Stimulated activated memory B cell treated with anti-CD40 and anti-IgM and Interleukin-4, amounts not matched to agents 10 μg/mL and 1 μg/mL and 100 μg/mL, for 72 hours (primary cell): ENCODE results near the gene PLPP1.
"Not testable (repeated sequence)": the region's sequence is repeated elsewhere in the genome, so short reads cannot be mapped to it uniquely, and the experiment has no call there.

Source experiments
- ATAC-seq: fragments of 150-1000 bp; cut with Tn5 transposase; 2 replicates; pipeline ENCODE4 v1.10.0; 2021
- H3K27ac Mint-ChIP-seq: one replicate; pipeline ENCODE4 v1.8.0; 2022; ENCODE audit warnings: mild to moderate bottlenecking, mixed read lengths
- H3K27me3 Mint-ChIP-seq: one replicate; pipeline ENCODE4 v1.8.0; 2022; ENCODE audit warnings: mixed read lengths
- H3K36me3 Mint-ChIP-seq: one replicate; pipeline ENCODE4 v1.8.0; 2022; ENCODE audit warnings: mixed read lengths
- H3K4me1 Mint-ChIP-seq: one replicate; pipeline ENCODE4 v1.8.0; 2022; ENCODE audit warnings: mixed read lengths
- H3K4me3 Mint-ChIP-seq: one replicate; pipeline ENCODE4 v1.8.0; 2022; ENCODE audit warnings: mild to moderate bottlenecking, moderate library complexity, mixed read lengths
- H3K9me3 Mint-ChIP-seq: one replicate; pipeline ENCODE4 v1.8.0; 2022; ENCODE audit warnings: mixed read lengths

PLPP1 gene

DNA sequence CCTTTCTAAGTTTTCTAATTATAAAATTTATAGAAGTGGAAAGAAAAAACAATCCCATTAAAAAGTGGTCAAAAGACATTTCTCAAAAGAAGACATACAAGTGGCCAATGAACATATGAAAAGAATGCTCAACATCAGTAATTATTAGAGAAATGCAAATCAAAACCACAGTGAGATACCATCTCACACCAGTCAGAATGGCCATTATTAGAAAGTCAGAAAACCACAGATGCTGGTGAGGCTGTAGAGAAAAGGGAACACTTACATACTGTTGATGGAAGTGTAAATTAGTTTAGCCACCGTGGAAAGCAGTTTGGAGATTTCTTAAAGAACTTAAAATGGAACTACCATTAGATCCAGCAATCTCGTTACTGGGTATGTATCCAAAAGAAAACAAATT, 23.7 kb upstream of the PLPP1 start:
- ATAC-seq: no peak
- H3K4me1 Mint-ChIP-seq: no peaks in the 10 kb centered on the region
- no peaks in the 10 kb centered on the region for H3K36me3 Mint-ChIP-seq

DNA sequence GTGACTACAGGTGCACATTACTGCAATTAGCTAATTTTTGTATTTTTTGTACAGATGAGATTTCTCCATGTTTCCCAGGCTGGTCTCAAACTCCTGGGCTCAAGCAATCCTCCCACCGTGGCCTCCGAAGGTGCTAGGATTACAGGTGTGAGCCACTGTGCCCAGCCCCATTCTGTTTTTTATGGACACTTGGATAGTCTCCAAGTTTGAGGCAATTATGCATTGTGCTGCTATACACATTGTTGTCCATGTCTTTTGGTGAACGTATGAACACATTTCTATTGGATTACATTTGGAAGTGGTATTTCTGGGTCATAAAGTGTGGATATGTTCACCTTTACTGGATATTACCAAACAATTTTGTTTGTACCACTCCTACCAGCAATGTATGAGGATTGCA, 22.4 kb upstream of the PLPP1 start:
- Mint-ChIP-seq H3K4me1 (no peaks in the 10 kb centered on the region), H3K27ac (no peak overlapping the region), H3K36me3 (no peaks in the 10 kb centered on the region), H3K4me3 (no peak overlapping the region), H3K9me3 (no peaks in the 10 kb centered on the region), H3K27me3 (peaks cover 8% of the 10 kb centered on the region)
- no peak for ATAC-seq

More for the DNA sequence above, 23.7 kb upstream of the PLPP1 start:
- no peak overlapping the region for H3K27ac Mint-ChIP-seq
- peaks cover 8% of the 10 kb centered on the region for H3K27me3 Mint-ChIP-seq
- H3K9me3 Mint-ChIP-seq: no peaks in the 10 kb centered on the region
- H3K4me3 Mint-ChIP-seq: no peak overlapping the region

DNA sequence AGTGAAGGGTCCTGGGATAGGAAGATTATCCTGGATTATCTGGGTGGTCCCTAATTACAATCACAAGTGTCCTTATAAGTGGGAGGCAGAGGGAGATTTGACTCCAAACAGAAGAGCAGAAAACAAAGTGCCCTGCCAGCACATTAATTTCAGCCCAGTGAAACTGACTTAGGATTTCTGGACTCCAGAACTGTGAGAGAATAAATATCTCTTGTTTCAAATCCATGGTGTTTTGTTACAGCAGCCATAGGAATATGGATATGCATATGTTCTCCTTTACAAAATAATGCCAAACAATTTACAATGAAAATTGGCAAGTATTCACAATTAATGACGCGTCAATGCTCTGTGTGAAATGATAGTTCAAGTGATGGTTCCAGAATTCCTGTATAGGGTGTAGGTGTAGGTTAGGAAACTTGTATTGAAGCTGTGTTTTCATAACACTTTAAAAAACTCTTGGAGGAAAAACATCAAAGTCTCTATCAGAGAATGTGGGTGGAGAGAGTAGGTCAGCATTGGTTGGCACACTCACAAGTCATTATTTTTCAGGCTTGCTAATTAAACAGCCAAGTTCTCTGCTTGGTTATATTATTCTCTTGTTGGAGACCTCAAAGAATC, 19.9 kb upstream of the PLPP1 start:
- H3K4me3 Mint-ChIP-seq: no peak overlapping the region
- no peak for ATAC-seq
- no peak overlapping the region for H3K27ac Mint-ChIP-seq
- H3K27me3 Mint-ChIP-seq: peaks cover 8% of the 10 kb centered on the region
- no peaks in the 10 kb centered on the region for H3K9me3 Mint-ChIP-seq
- H3K4me1 Mint-ChIP-seq: no peaks in the 10 kb centered on the region
- no peaks in the 10 kb centered on the region for H3K36me3 Mint-ChIP-seq

DNA sequence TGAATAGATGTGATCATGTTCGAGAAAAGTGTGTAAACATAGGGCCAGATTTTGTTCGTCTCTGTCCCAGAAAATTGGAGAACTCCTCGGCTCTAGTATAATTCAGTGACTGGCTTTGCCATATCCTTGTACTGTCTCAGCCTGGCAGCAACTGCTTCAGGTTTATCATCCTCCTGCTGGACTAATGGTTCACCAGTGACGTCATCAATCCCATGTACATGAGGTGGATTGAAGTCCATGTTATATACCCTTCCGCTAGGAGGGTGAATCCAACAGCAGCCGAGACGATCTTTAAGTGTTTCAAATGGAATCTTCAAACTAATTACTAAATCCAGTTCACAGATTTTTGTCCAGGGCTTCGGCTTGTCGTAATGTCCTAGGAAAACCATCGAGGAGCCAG, 17.1 kb upstream of the PLPP1 start:
- H3K4me1 Mint-ChIP-seq: no peaks in the 10 kb centered on the region
- H3K36me3 Mint-ChIP-seq: no peaks in the 10 kb centered on the region
- H3K27ac Mint-ChIP-seq: no peak overlapping the region
- H3K9me3 Mint-ChIP-seq: no peaks in the 10 kb centered on the region
- no peak for ATAC-seq
- peaks cover 24% of the 10 kb centered on the region for H3K27me3 Mint-ChIP-seq
- H3K4me3 Mint-ChIP-seq: no peak overlapping the region

DNA sequence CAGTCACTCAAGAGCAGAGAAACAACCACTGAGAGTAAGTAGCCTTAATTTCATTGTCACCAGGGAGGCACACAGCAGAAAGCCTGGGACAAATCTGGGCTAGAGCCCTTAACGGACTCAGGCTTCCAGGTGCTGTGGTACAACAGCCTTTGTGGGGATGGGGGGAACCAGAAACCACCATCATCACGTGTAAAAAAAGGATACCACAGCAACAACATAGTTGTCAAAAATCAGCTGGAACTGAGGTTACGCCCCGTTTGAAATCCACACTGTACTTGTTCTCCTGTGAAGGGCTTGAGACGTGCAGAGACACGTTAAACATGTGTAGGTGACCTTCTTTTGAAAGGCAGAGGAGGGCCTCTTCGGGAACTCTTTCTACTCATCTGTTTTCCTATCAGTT, 16.6 kb upstream of the PLPP1 start:
- Mint-ChIP-seq H3K27ac (no peak overlapping the region), H3K4me3 (no peak overlapping the region), H3K9me3 (no peaks in the 10 kb centered on the region), H3K27me3 (peaks cover 23% of the 10 kb centered on the region), H3K4me1 (no peaks in the 10 kb centered on the region), H3K36me3 (no peaks in the 10 kb centered on the region)
- ATAC-seq: no peak

DNA sequence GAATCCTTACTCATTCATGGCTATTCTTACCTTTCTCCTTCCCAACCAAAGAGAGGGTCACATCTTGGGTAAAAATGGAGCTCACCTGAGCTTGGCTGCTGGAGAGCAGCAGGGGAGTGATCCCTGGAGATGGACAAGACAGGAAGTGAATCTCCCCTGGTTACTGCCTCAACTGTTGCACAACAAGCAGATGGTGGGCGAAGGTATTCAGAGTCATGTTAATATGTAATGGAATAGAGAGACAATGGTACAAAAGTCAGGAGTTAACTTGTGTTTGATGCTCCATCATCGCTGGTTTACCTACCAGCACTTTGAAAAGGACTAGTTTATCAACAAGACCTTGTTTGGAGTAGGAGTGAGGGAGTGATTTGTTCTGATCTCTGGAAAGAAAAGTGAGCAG, 13.0 kb upstream of the PLPP1 start:
- H3K4me3 Mint-ChIP-seq: no peak overlapping the region
- H3K36me3 Mint-ChIP-seq: no peaks in the 10 kb centered on the region
- no peaks in the 10 kb centered on the region for H3K9me3 Mint-ChIP-seq
- peaks cover 17% of the 10 kb centered on the region for H3K27me3 Mint-ChIP-seq
- no peak for ATAC-seq
- no peaks in the 10 kb centered on the region for H3K4me1 Mint-ChIP-seq
- no peak overlapping the region for H3K27ac Mint-ChIP-seq

DNA sequence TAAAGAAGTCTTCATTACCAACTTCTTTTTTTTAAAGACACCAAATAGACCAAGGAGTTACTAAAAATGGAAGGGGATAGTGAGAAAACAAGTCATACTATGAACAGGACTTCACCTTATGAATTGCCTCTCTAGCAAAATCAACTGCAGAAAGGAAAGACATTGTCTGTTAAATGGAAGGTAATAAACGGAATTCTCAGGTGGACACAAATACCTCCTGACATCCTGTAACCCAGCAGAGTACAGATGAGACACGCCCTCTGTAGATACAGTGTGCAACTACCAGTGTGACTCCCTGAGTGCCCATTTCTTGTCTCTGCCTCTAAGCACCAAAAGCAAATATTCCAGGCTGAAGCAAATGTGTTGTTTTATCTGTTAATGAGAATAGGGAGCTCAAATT, 12.2 kb upstream of the PLPP1 start:
- no peaks in the 10 kb centered on the region for H3K9me3 Mint-ChIP-seq
- H3K4me1 Mint-ChIP-seq: no peaks in the 10 kb centered on the region
- H3K4me3 Mint-ChIP-seq: no peak overlapping the region
- H3K27me3 Mint-ChIP-seq: peaks cover 17% of the 10 kb centered on the region
- no peaks in the 10 kb centered on the region for H3K36me3 Mint-ChIP-seq
- no peak overlapping the region for H3K27ac Mint-ChIP-seq
- no peak for ATAC-seq

DNA sequence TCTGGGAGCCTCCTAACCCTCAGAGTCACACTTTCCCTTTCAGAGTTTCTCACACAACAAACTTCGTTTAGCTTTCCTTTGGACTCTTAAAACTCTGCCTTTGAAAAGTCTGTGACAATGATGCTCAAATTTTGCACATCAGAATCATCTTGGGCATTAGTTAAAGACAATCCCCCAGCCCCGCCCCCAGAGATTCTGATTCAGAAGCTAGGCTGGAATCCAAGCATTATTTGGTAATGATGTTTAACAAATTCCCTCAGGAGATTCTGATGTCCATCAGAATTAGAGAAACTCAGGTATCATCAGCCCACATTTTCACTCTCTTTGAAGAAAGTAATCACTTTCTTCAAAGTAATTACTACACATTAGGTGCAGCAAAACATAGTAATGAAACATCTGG, 9.6 kb upstream of the PLPP1 start:
- Mint-ChIP-seq H3K36me3 (no peaks in the 10 kb centered on the region), H3K27me3 (peaks cover 17% of the 10 kb centered on the region), H3K4me1 (peaks cover 20% of the 10 kb centered on the region), H3K9me3 (no peaks in the 10 kb centered on the region), H3K4me3 (no peak overlapping the region), H3K27ac (no peak overlapping the region)
- ATAC-seq: no peak

DNA sequence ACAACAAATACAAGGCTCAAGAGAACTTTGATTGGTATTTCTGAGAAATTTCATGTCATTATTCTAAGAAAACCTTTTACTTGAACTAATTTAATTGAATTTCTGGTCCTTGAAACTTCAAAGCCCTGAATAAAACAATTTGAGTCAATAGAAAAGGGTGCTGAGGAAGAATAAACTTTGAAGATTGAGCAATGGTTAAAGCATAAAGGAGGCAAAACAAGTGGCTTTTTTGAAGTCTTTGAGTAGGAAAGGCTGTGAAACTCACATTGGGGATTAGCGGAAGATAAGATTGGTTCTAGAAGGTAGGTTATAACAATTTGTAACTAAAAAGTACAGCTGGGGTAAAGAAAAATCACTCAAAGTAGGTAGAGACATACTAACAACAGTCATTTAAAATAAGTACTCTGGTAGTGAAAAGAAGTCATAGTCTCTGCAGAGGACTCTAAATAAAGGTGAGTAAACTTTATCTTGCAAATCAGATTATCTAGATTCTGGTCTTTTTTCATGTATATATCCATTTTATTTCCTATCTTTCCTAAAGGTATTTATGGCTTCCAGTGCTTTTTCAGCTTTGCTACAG, 6.4 kb upstream of the PLPP1 start:
- Mint-ChIP-seq H3K36me3 (no peaks in the 10 kb centered on the region), H3K27me3 (no peaks in the 10 kb centered on the region), H3K27ac (peak overlapping the region; percentile 47), H3K9me3 (no peaks in the 10 kb centered on the region), H3K4me1 (peaks cover 27% of the 10 kb centered on the region), H3K4me3 (no peak overlapping the region)
- ATAC-seq: no peak

DNA sequence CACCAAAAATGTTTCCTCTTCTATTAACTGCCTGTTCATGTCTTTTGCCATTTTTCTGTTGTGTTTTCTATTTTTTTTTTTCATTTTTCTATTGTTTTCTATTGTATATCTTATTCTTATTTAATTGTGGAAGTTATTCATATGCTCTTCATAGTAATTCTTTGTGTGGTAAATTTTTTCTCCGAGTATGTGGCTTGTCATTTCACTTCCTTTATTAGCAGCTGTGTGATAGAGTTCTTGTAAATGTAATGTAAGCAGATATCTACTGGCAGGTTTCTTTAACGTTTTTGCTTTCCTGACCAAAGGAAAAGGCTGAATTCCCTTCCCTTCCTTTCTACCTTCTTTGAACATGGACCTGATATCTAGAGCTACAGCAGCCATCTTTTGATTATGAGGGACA, 5.8 kb upstream of the PLPP1 start:
- ATAC-seq: peak; percentile 53
- Mint-ChIP-seq H3K4me1 (peaks cover 31% of the 10 kb centered on the region), H3K36me3 (no peaks in the 10 kb centered on the region), H3K4me3 (no peak overlapping the region), H3K27me3 (no peaks in the 10 kb centered on the region), H3K27ac (peak overlapping the region; percentile 47), H3K9me3 (no peaks in the 10 kb centered on the region)

DNA sequence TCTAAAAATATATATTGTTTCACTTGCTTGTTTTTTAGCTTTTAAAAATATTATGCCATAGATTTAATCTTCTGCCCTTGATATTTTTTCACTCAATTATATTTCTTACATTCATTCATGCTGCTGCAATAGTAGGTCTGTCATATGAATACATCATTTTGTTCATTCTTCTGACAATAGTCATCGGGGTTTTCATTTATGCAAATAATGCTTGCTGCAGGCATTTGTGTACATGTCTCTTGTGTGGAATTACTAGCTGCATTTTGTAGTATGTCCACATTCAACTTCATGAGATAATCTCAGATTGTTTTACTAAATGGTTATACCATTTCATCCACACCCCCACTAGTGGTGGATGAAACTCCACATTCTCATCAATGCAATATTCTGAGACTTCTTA, 5.3 kb upstream of the PLPP1 start:
- Mint-ChIP-seq H3K9me3 (no peaks in the 10 kb centered on the region), H3K27me3 (no peaks in the 10 kb centered on the region), H3K4me3 (no peak overlapping the region), H3K36me3 (no peaks in the 10 kb centered on the region), H3K4me1 (peaks cover 34% of the 10 kb centered on the region), H3K27ac (no peak overlapping the region)
- no peak for ATAC-seq

DNA sequence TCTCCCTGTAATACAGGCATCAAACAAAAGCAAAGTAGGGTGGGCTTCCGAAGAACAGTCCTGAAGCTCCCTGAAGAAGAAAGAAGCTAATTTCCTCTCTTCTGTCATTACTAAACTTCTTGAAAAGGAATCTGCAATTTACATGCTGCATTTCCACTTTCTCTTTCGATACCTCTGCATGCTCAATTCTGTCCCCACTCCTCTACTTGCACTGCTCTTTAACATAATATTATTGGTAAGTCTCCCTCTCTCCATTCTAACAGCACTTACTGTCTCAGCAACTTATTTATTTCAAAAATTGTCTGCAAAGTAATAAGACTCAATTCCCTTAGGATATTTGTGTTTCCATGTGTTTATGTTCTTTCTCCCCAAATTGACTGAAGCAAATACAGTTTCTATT, 3.9 kb upstream of the PLPP1 start:
- H3K4me3 Mint-ChIP-seq: peak overlapping the region; percentile 57

DNA sequence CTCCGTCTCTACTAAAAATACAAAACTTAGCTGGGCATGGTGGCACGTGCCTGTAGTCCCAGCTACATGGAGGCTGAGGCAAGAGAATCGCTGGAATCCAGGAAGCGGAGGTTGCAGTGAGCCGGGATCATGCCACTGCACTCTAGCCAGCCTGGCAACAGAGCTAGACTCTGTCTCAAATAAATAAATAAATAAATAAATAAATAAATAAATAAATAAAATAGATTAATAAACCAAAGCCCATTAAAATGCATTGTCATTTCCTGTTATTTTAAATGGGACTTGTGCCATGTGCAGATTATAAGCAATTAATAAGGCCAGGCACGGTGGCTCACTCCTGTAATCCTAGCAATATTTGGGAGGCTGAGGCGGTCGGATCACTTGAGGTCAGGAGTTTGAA, 2.6 kb upstream of the PLPP1 start:
- not testable (repeated sequence) for H3K27me3 Mint-ChIP-seq, H3K9me3 Mint-ChIP-seq, H3K27ac Mint-ChIP-seq, ATAC-seq, H3K36me3 Mint-ChIP-seq, H3K4me3 Mint-ChIP-seq
- peaks cover 43% of the 10 kb centered on the region for H3K4me1 Mint-ChIP-seq

More for the DNA sequence above, 3.9 kb upstream of the PLPP1 start:
- ATAC-seq: no peak
- Mint-ChIP-seq H3K9me3 (no peaks in the 10 kb centered on the region), H3K27ac (peak overlapping the region; percentile 67), H3K4me1 (peaks cover 40% of the 10 kb centered on the region), H3K27me3 (no peaks in the 10 kb centered on the region), H3K36me3 (no peaks in the 10 kb centered on the region)

DNA sequence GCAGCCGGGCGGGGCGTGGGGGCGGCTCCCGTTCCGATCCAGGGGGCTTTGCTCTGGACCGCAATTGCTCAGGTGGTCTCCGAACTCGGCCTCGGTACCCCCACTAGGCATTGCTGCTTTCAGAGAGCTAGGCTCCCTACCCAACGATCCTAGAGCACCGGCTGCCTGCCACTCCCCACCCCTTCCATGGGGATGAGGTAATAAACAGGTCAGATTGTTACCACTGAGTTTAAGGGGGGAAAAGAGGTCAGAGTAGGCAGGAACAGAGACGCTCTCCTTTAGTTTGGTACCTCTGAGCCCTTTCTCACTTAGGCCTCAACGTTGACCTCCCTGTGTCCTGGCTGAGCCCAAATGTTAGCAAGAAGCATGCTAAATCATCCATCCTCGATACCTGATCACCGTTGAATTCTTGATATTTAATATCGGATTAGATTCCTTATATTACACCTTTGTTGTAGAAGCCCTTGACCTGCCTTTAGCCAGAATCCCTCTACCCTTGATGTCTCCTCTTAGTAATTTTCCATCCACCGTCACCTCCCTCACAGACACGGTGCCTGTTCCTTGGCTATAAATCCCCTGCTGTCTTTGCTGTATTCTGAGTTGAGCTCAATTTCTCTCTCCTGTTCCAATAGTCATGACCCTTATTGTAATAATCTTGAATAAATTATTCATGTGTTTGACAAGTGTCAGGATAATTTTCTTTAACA, 588 bp upstream of the PLPP1 start:
- no peak for ATAC-seq
- Mint-ChIP-seq H3K36me3 (peaks cover 10% of the 10 kb centered on the region), H3K9me3 (no peaks in the 10 kb centered on the region), H3K4me3 (peak overlapping the region; percentile 89), H3K4me1 (peaks cover 32% of the 10 kb centered on the region), H3K27ac (peak overlapping the region; percentile 94), H3K27me3 (no peaks in the 10 kb centered on the region)

DNA sequence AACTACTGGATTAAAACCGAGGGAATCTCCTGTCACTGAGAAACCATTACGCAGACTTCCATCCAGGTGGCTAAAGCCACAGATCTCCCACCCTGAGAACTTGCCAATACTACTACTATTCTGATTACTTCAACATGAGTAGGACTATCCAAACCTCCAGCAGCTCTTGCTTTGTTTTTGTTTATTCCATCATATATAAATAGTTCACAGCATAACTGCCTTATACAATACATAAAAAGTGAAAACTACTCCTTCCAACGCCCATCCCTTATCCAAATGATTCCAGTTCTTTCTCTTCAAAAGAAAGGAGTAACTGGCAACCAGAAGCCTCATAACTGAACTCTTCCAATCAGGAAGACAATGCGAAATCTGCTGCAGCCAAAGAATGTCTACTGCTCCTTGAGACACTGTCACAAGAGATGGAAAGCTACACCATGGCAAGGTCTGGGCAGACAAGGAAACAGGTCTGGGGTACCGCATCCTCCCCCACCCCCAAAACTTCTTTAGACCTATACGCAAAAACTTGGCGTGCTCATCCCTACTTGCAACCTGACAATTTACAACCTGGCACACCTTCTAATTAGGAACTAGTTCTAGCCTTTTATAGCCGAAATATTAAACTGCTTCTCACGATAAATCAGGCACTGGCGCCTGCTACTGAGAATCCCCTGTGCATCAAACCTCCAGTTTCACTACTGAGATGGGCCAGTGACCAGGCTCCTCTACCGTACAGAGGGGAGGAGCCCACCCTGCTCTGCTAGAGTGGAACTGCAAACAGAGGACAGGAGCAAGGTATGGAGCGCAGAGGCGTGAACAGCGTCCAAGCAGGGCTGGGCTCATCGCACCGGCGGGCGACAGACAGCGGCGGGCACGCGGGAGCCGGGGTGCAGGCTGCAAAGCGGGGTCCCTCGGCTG, 986 bp downstream of the PLPP1 start:
- H3K4me3 Mint-ChIP-seq: peak overlapping the region; percentile 89
- no peaks in the 10 kb centered on the region for H3K27me3 Mint-ChIP-seq
- H3K4me1 Mint-ChIP-seq: peaks cover 20% of the 10 kb centered on the region
- H3K27ac Mint-ChIP-seq: peak overlapping the region; percentile 94
- ATAC-seq: peak; percentile 72
- H3K36me3 Mint-ChIP-seq: peaks cover 14% of the 10 kb centered on the region
- no peaks in the 10 kb centered on the region for H3K9me3 Mint-ChIP-seq
